ENCODE data around the gene ACIN1.

- TF ChIP-seq CTCF (IDR thresholded peaks at IDR 0.05; ENCODE audit: insufficient read depth, low read length, poor library complexity, severe bottlenecking) (no peak), EZH2phosphoT487 (conservative IDR thresholded peaks at IDR 0.05; ENCODE audit: low read length) (no peak)
Observed at GRCh38 chr14:23033251-23033727, 61.6 kb downstream of the ACIN1 start.
